HK-2 (cell line): ENCODE measurements around the gene NASP.

Experiments used
- DNase-seq: peaks from one replicate; pipeline ENCODE4 v3.0.0-alpha.2; 2018; ENCODE audit not compliant: unreplicated experiment

NASP gene

DNA sequence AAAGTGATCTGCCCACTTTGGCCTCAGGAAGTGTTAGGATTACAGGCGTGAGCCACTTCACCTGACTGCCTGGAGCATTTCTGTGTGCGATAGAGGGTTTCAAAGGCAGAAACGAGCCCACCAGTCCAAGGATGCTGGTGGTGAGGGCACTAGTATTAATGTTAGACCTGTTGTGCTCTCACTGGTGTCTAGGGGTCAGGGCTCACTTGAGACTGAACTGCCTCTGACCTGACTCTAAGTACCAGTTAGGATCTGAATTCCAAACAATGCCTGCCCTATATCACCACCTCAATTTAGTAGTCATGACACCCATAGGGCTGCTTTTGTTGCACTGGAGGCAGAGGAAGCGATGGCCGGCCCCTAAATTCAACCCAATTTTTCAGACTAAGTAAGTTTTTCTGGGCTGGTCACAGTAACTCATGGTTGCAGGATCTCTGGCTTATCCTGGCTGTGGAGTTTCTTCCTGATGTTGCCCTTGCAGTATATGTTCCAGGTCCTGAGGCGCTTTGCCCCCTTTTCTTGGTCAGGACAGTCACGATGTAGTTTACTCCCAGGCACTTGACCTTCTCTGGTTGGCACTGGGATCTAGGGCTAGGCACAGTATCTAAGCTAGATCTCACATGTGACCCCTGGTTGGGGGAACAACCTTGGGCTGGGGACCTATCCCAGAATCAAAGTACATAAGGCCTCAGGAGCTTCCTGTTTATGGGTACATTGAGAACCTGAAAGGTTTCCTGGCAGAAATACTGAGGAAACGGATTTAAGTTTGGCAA lies 35.5 kb downstream of the NASP start:
- no peak for DNase-seq

DNA sequence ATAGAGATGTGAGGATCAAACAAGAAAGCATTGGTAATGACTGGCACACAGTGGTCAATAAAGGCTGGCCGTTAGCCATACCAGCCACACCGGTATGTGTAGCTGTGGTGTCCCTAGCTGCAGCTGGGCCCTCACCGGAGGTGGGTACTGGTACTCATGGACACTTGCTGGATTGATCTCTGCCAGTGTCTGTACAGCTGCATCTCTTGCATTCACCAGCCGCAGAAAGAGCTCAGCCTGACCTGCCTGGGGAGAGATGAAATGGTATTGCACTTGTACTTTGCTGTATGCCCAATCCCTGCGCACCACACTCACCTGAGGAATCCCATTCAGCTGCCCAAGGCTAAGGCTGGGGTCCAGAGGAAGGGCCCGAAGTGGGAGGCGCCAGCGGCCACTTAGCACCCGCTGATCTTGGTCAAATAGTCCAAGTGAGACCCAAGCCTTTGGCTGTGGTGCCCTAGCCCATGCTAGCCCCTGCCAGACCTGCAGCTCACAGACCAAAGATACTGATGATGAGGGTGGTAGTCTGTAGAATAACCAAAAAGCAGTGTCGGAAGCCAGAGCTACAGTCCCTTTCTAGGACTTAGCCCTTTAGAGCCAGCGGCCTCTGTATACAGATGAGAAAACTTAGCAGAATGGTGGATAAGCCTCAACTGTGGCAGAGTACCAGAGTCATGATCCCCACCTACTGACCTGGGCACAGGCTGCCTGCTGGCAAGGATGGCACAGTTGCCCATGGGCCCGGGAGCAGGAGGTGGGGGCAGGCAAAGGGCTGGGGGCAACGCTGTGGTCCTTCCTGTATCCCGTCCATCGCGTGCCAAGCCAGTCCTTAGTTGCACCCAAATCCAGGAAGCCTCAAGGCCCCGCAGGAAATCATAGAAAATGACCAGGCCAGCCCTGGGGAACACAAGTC lies 37.0 kb downstream of the NASP start:
- no peak for DNase-seq

GRCh38 chr1:45621501-45621836 lies 37.6 kb downstream of the NASP start:
- DNase-seq: no peak

GRCh38 chr1:45621895-45622523 lies 38.2 kb downstream of the NASP start:
- no peak for DNase-seq

- DNase-seq: no peak
Observed at GRCh38 chr1:45622524-45623394, 38.9 kb downstream of the NASP start.

GRCh38 chr1:45623972-45624371 lies 40.1 kb downstream of the NASP start, which contains the start of gene CCDC17:
TSS of gene CCDC17 (minus strand) at chr1:45624054. CDS start at chr1:45623909, 145 bp downstream.
- no peak for DNase-seq

DNA sequence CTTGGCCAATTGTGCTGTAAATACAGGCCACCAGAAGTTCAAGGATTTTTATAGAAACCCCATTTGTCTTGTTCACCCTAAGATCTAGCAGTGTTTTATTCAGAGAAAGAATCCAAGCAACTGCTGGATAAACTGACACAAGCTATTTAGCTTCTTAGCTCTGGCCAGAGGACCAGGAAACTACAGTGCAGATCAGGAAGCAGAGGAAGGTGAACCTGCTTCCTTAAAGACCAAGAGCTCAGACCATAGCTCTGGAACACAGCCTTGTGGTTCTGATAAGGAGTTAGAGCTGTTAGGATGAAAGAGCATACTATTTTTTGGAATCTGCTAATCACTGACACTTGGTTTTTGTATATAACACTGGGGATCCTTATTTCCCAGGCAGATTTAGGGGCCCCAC lies 45.2 kb downstream of the NASP start:
- DNase-seq: no peak

DNA sequence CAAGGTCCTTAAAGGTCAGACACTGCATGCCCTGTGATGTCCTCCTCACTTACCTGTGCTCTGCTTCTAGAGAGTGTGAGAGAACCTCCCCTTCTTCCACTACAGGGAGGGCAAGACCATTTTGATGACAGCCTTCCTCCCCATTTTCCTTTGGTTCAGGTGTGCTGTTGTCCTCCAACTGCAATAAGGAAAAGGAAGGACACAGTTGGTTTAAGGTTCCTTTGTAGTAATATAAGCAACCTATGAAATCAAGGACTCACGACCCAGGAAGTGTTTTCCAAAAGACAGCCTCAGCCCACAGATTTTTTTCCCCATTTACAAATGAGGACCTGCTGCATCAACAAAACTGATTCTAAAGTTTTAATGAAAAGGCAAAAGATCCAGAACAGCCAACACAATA lies 46.6 kb downstream of the NASP start:
- no peak for DNase-seq

GRCh38 chr1:45635211-45635610 lies 51.4 kb downstream of the NASP start:
- DNase-seq: no peak

DNA sequence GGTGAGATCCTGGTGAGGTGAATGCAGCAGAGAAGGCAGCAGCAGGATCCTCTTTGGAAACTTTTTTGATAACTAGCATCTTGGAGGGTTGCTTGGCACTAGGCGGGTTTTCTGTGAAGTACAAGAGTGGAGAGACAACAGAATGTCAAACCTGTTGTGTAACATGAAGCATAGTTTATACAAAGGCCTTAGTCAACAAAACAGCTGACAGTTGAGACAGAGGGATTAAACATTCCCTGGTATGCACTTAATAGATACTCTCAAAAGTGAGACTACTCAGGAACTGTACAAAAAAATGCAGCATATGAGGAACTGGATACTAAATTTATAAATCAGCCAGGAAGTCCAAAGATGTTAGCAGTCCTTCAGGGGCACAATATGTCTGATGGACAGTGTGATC lies 56.5 kb downstream of the NASP start:
- DNase-seq: no peak

- DNase-seq: no peak
Observed at GRCh38 chr1:45643321-45643720, 59.5 kb downstream of the NASP start.

DNA sequence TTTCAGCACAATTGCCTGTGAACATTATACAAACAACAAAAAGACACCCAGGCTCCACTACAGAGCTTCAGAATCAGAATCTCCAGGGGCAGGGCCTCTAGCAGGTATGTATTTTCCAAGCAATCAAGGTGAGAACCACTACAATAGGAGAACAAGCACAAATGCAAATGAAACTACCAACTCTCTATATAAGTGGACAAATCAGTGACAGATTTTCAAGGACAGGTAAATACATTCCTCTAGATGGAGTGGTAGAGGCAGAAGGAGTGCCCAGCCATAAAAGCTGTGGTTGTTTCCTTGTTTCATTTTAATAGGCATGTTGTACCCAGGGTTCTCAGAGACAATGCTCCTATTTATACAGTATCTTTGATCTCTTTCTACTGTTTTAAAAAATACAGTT lies 60.1 kb downstream of the NASP start:
- no peak for DNase-seq

GRCh38 chr1:45644661-45645060 lies 60.8 kb downstream of the NASP start:
- DNase-seq: no peak

DNA sequence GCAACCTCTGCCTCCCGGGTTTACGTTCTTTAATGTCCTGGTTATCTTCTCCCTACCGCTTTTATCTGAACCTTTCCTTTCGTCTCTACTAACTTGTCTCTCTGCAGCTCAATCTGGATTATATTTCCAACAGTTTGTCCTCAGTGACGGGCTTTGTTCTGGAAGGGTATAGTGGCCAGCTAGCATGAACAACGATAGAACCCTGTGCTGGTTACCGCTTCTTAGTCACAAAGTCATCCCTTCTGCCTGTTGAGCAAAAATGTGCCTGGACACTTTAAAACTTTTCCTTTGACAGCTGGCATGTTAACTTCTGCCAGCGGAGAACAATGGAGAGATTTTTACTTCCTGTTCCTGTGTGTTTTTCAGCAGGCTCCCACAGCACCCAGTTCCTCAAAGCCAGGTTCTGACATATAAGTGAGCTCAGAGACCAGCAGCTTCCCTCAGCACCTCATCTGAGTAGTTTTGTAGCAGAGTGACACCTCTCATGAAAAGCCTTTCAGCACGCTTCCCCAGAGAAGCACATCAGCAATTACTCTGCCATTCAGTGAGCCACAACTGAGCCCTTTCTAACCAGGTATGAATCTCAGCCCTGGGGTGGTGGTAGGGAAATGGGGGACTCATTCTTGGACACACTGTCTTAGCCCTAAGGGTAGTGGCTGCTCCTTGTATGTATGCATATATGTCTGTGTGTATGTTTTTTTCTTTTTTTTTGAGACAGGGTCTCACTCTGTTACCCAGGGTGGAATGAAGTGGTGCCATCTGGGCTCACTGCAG lies 63.6 kb downstream of the NASP start:
- DNase-seq: no peak

- DNase-seq: no peak
Observed at GRCh38 chr1:45654540-45655280, 70.9 kb downstream of the NASP start.

- no peak for DNase-seq
Observed at GRCh38 chr1:45656573-45657226, 72.9 kb downstream of the NASP start.

DNA sequence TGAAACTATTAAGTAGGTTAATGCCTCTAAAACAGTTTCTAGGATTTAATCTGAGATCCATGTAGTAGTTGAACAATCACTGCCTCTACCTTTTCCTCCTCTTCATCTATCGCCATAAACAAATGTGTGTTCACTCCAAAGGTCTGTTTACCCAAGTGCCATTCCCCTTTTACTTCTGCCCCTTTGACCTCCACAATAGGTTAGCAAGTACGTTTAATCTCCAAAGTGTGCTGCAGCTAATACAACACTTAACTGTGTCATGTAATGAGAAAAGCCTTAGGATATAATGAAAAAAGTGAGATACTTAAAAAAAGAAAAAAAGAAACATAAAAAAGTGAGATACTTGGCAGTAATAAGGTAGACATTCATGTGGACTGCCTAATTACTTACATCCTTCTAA lies 74.3 kb downstream of the NASP start:
- DNase-seq: no peak

DNA sequence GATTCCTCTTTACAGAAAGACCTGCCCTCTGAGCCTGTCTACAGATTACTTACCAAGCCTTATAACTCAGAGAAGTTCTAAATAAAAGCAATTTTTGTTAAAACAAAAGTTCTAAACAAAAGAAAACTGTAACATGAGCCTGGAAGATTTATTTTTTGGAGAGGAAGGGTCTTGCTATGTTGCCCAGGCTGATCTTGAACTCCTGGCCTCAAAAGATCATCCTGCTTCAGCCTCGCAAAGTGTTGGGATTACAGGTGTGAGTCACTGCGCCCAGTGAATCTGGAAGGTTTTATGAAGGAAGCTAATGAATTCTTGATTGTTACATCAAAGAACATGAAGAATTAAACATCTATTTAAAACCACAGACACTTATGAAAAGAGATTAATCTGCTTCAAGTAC lies 75.4 kb downstream of the NASP start:
- no peak for DNase-seq

DNA sequence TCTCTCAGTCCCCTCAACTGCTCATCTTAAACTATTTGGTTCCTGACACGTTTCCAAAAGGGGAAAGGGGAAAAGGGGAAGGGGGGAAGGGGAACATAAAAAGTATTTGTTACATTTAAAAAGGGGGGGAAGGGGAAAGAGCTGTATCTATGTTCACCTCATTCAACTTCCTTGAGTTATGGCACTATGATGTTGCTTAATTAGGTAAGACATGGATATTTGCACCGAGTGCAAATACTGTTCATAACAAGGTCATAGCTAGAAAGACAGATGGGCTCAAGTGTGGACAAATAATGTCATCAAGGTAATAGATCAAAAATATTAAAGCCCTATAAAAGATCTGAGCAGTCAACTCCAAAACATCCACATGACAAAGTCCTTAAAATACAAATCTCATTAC lies 76.5 kb downstream of the NASP start:
- no peak for DNase-seq

DNA sequence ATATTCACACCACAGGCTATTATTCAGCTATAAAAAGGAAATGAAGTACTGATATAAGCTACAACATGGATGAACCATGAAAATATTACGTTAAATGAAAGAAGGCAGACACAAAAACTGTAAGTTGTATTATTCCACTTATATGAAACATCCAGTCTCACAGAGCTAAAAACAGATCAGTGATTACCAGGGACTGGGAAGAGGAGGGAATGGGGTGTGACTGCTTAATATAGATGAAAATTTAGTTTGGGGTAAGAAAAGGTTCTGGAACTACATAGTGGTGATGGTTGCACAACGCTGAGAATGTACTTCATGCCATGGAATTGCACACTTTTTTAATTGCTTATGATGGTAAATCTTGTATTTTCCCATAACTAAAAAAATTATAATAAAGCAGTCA lies 83.0 kb downstream of the NASP start:
- DNase-seq: no peak
